KBM-7 (cell line): Measurements from ENCODE around the gene SURF2.
A peak's percentile ranks its signal among the peaks of the same experiment; 100 is the strongest.
"Not testable (repeated sequence)": the region's sequence is repeated elsewhere in the genome, so short reads cannot be mapped to it uniquely, and the experiment has no call there.

ENCODE experiments used
- DNase-seq: peaks from one replicate; pipeline ENCODE4 v3.0.0-alpha.2; 2015
- in situ Hi-C: fragments of 300-500 bp; cut with MboI; formaldehyde crosslinking; loops from 2 replicates; pipeline ENCODE4 v1.14.3; 2020; ENCODE audit warnings: low sequenced_read_pairs, low pct_unique_long_range_greater_than_20kb, mixed read lengths

SURF2 gene

DNA sequence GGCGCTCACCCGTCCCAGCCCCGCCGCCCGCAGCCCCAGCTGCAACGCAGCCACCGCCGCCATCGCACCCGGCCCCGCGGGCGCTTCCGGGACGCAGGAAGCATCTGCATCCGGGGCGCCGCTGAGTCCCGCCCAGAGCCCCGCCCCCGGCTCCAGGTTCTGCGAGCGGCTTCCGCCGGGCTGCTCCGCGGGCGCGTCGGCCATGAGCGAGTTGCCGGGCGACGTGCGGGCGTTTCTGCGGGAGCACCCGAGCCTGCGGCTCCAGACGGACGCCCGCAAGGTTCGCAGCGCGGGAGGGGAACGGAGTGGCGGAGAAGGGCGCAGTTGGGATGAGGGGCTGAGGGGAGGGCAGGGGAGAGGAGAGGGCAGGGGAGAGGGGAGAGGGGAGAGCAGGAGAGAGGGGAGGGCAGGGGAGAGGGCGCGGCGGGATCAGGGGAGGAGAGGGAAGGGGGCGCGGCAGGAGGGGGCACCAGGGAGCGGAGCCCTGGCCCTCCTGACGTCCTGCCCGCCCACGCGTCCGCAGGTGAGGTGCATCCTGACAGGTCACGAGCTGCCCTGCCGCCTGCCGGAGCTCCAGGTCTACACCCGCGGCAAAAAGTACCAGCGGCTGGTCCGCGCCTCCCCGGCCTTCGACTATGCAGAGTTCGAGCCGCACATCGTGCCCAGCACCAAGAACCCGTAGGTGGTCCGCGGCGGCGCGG is at the start of gene SURF2, which contains the start of gene SURF1:
Gene SURF2 (plus strand): TSS at position 160 of the 701 bp plus-strand sequence. CDS start 43 bp downstream, at position 203.
Gene SURF1 (minus strand): TSS at position 97 of the 701 bp plus-strand sequence. CDS start 34 bp downstream, at position 63.
- peak; percentile 63 for DNase-seq
- in situ Hi-C loops, result no loop called here

DNA sequence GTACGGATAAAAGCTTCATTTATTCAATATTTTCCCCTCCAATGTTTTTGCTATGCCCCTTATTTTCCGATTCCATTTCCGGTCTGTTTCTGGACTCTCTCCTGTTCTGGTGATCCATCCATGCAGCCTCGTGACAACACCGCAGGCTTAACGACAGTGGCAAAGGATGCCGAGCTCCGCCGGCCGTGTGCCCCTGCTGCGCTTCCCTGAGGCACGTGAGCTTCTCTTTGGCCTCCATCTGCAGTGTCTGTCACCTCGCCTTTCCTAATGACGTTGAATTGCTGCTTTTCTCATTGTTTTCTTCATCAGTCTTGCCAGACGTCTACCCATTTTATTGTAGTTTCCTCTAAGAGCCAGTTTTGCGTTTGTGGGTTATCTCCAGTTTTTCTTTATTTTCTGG is 49.0 kb upstream of the SURF2 start:
- in situ Hi-C loops, result no loop called here
- no peak for DNase-seq

DNA sequence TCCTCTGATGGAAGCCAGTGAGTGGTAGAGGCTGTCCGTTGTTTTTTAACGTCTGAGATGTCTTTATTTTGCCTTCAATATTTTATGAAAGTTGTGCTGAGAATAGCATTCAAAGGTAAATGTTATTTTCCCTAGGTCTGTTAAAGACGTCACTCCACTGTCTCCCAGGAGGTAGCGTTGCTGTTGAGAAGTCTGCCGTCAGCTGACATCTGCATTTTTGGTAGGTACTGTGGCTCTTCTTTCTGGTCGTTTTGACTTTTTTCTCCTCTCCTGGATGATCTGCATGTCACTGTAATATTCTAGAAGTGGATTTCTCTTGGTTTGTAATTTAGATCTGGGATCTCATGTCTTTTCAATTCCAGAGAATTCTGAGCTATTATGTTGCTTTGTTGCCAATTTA is 46.7 kb upstream of the SURF2 start:
- in situ Hi-C loops, result no loop called here
- DNase-seq, result no peak

DNA sequence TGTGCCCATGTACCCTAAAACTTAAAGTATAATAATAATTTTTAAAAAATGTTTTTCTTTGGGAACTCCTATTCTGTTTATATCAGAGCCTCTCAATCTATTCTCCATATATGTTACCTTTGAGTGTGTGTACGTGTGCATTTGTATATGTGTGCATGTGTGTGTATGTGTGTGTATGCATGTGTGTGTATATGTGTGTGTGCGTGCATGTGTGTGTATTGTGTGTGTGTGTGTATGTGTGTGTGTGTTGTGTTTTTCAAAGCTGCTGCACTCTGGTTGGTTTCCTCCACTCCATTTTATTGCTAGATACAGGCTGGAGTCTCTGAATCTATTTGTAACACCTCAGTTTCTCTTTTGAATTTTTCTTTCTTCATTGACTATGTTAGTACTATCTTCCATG is 40.4 kb upstream of the SURF2 start:
- in situ Hi-C loops, result no loop called here

DNA sequence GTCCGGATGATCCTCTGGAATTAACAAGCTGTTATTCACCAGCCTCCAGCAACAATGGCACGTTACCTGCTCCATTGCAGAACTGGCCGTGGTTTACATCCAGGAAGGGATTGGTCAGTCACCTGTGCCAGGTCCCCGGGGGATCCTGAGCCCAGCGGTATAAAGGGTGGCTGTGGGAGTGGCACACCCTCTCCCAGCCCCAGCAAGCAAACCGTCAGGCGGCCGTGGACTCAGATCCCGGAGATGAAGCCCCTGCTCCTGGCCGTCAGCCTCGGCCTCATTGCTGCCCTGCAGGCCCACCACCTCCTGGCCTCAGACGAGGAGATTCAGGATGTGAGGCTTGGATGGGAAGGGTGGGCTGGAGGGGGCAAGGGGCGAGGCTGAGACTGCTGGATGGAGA is 38.8 kb upstream of the SURF2 start:
- DNase-seq, in situ Hi-C loops: not testable (repeated sequence)

More for the DNA sequence above, 40.4 kb upstream of the SURF2 start:
- no peak for DNase-seq

DNA sequence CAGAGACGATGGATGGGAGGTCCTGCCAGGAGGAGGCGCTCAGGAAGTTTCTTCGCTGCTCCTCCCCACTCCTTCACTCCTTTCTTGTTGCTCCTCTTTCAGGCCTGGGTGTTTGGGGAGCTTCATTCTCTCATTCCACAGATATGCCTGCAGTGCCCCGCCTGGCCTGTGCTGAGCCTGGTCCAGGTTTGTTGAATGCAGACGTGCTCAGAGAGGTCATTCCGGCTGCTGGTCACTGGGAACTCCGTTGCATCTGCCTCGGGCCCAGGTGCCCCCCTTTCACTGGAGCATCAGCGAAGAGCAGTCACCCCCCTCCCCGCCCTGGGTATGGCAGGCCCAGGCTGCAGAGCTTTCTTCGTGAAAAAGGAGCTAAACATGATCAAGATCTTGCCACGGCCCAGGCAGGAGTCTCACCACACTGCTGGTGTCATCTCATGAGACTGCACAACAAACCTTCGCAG is 35.9 kb upstream of the SURF2 start:
- in situ Hi-C loops, result no loop called here
- no peak for DNase-seq

DNA sequence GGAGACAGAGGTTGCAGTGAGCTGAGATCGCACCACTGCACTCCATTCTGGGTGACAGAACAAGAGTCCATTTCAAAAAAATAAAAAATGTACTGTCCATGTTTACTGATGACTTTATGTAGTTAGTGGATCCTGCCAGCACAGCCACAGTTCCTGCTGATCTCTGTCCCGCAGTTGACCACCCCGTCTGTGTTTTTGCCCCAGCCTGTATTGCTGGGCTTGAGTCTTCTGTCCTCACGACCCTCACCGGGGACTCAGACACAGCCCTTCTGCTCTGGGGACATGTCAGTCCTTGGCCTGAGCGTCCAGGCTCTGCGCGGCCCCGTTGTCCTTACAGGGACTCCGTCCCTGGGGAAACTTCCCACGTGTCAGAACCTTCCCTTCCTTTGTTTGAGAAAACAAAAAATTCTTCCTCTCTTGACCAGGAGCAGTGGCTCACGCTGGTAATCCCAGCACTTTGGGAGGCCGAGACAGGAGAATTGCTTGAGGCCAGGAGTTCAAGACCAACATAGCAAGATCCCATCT is 34.9 kb upstream of the SURF2 start:
- DNase-seq, result no peak
- in situ Hi-C loops, result no loop called here

DNA sequence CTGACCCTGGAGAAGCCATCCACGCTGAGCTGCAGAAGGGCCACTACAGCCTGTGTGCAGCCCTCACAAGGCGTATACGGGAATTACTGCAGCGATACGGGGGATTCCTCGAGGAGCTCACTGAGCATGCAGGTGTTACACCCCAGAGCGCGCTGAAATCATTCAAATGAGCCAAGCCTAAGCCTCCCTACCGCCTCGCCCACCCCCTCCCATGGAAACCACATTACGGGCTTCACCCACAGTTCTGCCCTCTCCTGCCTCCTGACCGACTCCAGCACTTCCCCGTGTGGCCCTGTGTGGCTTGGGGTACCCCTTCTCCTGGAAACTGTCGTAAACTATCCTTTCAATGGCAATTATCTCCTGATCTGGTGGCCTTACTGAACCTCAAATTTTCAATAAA is 33.6 kb upstream of the SURF2 start:
- no peak for DNase-seq
- in situ Hi-C loops, result no loop called here

DNA sequence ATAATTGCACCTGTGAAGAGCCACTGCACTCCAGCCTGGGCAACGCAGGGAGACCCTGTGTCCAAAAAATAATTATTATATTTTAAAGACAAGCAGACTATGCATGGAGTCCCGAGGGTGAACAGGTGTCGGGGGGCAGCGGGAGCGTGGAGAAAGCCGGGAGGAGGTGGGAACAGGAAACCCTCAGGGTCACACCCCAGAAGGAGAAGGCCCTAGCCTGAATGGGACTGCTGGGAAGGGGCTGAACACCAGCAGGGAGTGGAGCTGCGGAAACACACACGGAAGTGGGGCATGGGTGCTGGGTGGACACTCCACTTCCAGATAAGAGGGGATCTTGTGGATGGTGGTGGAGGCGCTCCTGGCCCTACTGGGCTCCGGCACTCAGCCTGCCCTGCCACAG is 33.1 kb upstream of the SURF2 start:
- no peak for DNase-seq
- in situ Hi-C loops, result no loop called here

DNA sequence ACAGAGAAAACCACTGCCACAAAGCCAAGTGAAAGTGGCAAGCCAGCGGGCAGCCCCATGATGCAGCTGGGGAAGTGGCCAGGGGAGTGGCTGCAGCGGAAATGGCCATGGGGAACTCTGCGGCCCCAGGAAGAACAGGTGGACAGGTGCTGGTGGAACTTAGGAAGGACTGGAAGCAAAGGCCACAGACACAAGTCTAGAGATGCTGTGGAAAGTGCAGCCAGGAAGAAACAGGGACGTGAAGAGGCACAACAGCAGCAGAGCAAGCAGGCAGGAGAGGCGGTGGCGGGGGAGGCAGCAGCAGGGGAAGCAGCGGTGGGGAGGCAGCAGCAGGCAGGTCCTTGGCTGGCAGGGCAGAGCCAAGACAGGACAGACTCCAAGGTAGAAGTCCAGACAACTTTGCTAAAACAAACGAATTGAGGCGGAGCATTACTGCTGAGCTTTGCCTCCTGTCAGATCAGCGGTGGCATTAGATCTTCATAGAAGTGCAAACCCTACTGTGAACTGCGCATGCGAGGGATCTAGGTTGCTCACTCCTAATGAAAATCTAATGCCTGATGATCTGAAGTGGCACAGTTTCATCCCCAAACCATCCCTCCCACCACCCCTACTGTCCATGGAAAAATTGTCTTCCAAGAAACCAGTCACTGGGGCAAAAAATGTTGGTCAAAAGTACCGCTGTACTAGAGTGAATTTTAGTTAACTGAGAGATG is 32.2 kb upstream of the SURF2 start:
- in situ Hi-C loops, result no loop called here
- no peak for DNase-seq

DNA sequence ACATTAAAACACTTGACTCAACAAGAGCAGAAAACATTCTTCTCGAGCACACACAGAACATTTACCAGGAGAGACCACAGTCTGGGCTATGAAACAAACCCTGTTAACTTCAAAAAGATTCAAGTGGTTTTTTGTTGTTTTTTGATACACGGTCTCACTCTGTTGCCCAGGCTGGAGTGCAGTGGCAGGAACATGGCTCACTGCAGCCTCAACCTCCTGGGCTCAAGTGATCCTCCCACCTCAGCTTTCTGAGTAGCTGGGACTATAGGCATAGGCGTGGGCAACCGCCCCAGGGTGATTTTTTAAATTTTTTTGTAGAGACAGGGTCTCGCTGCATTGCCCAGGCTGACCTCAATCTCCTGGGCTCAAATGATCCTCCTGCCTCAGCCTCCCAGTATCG is 29.3 kb upstream of the SURF2 start:
- in situ Hi-C loops, DNase-seq: not testable (repeated sequence)

DNA sequence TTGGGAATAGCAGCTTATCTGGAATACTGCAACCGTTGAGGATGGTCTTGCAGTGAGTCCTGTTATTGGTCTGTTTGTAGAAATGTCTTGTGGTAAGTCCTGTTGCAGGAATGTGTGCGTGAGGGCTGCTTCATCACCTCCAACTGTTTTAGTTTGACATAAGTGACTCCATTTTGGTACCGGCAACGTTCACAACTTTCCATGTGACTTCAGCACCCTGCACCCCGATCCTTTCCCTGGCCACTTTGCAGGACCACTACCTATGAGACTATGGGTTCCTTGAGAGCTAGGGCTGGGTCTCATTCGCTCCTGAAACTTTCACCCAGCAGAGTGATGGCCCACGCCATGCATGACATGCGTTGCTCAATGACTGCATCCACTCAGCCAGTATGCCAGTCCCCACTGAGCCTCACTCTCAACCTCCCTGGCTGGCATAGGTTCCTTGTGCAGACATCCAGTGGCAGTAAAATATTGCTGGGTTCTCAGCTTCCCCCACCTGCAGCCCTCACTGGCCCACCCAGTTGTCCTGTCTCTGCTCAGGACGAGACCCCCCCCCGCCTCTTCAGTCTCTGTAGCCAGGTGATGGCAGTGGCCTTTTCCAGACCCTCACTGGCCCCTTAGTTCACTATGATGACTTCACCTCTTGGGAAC is 28.4 kb upstream of the SURF2 start:
- no peak for DNase-seq
- in situ Hi-C loops, result no loop called here

DNA sequence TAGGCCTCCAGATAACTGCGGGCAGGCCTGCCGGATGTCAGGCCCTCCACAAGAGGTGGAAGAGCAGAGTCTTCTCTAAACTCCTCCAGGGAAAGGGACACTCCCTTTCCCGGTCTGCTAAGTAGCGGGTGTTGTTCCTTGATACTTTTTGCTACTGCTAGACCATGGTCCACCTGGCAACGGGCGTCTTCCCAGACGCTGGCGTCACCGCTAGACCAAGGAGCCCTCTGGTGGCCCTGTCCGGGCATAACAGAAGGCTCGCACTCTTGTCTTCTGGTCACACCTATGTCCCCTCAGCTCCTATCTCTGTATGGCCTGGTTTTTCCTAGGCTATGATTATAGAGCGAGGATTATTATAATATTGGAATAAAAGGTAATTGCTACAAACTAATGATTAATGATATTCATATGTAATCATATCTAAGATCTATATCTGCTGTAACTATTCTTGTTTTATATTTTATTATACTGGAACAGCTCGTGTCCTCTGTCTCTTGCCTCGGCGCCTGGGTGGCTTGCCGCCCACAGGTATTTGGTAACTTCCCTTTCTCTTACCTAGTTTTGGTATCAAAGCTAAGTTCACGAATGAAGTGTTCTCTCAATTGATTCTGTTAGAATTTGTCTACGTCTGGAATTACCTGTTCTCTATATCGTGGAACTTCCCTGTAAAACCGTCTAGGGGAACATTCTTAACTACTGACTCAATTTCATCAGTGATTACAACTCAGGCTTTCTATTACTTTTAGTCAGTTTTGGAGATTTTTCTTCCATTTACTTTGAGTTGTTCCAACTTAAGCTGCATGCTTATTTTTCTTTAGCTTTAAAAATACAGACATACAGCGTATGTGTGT is 26.8 kb upstream of the SURF2 start:
- in situ Hi-C loops, result not testable (repeated sequence)
- DNase-seq, result peak; percentile 50

DNA sequence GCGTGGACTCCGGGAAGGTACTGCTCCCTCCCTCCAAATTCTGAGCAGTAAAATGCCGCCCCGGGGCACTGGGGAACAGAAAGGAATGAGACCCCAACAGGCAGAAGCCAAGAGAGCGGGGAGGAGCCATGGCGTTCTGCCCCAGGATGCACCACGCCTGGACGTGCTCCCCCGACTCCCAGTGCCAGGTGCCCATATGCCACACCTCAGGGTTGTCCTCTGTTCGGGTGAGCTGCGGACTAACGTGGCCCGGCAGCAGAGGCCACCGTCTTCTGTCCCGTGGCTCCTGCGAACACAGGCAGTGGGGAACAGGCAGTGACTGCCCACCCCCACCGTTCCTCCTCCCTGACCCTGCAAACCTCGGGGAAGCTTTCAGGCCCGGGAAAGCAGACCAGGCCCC is 25.1 kb upstream of the SURF2 start:
- no peak for DNase-seq
- in situ Hi-C loops, result no loop called here

DNA sequence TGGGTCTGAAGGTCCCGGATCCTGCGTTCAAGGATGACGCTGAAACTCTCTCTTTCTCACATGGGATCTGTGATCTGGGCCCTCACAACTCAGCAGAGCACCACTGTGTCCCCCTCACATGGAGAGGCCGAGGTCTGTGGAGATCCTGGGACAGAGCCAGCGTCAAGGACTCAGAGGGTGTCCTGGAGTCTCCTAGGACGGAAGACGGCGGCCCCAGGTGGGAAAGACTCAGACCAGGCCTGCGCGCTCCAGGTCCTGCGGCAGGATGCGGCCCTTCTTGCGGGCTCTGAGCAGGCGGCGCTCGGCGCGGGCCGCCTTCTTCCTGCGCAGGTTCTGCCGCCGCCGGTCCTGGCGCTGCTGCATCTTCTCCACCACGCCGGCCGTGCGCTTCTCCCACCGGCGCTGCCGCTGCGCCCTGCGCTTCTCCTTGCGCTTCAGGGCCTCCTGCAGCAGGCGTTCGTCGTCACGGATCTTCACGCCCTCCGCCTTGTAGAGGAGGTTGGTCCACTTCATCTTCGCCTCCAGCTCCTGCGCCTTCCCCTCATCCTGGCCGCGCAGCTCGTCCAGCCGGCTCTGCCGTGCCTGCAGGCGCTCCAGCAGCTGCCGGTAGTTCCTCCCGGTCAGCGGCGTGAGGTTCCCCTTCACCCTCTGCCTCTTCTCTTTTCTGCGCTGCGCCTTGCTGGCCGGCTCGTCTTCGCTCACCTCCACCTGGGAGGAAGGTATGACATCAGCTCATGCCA is 24.5 kb upstream of the SURF2 start:
- DNase-seq, result no peak
- in situ Hi-C loops, result no loop called here

DNA sequence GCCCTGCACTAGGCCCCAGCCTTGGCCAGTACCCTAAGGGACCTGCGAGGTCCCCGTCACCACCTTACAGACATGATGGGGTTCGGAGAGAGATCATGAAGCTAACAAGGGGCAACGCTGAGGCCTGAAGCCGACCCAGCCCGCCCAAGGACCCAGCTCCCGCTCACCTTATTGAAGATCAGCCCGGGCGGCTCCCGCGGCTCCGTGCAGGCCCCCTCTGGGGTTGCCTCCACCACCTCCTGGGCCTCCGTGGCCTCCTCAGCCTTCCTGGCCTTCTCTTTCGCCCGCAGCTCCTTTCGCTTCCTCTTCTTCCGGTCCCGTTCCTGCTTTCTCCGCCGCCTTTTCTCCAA is 24.0 kb upstream of the SURF2 start:
- in situ Hi-C loops, result no loop called here
- DNase-seq, result no peak

DNA sequence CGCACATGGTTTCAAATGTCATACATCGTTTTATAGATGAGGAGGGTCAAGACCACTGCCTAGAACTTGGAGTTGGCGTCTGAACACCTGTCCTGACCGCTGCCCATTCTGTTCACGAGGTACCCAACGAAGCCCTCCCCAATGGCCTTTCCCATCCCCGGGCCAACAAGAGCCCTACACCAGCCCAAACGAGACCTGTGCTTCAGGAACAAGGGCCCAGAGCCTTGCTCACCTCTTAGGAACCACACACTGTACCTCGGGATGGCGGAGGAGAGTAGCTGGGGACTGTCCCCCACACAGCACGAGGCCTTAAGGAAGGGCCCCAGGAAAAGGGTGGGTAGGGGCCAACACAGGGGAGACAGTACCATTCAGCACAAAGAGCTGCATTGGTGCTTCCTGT is 23.3 kb upstream of the SURF2 start:
- DNase-seq, result no peak
- in situ Hi-C loops, result no loop called here

DNA sequence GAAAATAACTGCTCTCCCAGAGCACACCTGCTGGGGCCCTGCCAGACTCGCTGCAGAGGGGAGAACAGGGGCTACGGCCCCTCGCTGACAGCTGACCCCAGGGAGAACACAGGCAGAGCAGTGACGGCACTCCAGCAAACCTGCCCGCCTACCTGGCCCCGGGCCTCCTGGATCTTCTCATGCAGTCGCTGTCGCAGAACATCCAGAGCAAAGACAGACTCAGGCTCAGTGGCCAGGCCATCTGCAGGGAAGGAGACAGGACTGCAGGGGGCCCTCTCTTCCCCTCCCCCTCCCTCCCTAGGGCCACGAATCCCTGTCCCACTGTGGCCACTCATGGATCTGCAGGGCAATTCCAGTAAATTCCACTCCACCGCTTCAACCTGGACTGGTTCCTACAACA is 22.8 kb upstream of the SURF2 start:
- no peak for DNase-seq
- in situ Hi-C loops, result no loop called here

DNA sequence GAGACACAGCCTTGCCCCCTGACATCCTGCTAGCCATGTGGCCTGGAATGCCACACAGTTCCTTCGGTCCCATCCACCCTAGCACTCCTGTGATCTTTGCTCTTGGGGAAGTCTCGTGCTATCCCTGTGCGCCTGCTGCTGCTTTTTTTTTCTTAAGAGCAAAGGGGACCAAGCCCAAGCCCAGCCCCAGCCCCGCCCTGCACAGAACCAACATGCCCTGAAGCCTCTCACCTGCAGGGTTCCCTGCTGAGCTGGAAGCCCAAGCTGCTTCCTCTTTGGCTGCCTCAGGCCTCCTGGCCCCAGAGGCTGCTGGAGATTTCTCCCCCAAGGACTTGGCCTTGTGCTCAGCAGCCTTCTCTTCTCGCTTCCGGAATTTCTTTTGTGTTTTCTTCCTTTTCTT is 22.2 kb upstream of the SURF2 start:
- in situ Hi-C loops, result no loop called here
- no peak for DNase-seq
